Mucosa of gallbladder (tissue), 1 donor: Measurements from ENCODE around the gene PDK4. TPM values are rescaled to one million over a fixed set of nuclear protein-coding genes. Genes with fewer than 3 reads are reported as not detected.
"Not testable (repeated sequence)": the region's sequence is repeated elsewhere in the genome, so short reads cannot be mapped to it uniquely, and the experiment has no call there.

Experiments
- DNase-seq: peaks from one replicate; pipeline ENCODE4 v3.0.0-alpha.2; 2020; ENCODE audit warnings: low spot score
- total RNA-seq: library from RNA; stranded (reverse); gene quantifications from one replicate; pipeline ENCODE4 v1.2.1, GENCODE V29; 2021
- donor health status: DM: no; HTN: no; CAD: no.

PDK4 gene
- total RNA-seq, 1 donor from 2014 or later: 64.2 TPM

GRCh38 chr7:95569720-95570119, 26.6 kb downstream of the PDK4 start:
- no peak for DNase-seq

- DNase-seq: no peak
Observed at GRCh38 chr7:95560674-95561073, 35.6 kb downstream of the PDK4 start.

GRCh38 chr7:95558864-95559263, 37.5 kb downstream of the PDK4 start:
- no peak for DNase-seq

GRCh38 chr7:95556777-95557176, 39.5 kb downstream of the PDK4 start:
- no peak for DNase-seq

- DNase-seq: no peak
Observed at GRCh38 chr7:95553939-95554338, 42.4 kb downstream of the PDK4 start.

- not testable (repeated sequence) for DNase-seq
Observed at GRCh38 chr7:95552010-95552926, 44.0 kb downstream of the PDK4 start.

- DNase-seq: no peak
Observed at GRCh38 chr7:95550546-95550945, 45.8 kb downstream of the PDK4 start.

- peak; percentile 96 for DNase-seq
Observed at GRCh38 chr7:95549818-95550529, 46.3 kb downstream of the PDK4 start.

- no peak for DNase-seq
Observed at GRCh38 chr7:95547361-95548348, 48.7 kb downstream of the PDK4 start.

- no peak for DNase-seq
Observed at GRCh38 chr7:95546647-95547046, 49.7 kb downstream of the PDK4 start.

GRCh38 chr7:95545673-95546072, 50.6 kb downstream of the PDK4 start:
- no peak for DNase-seq

GRCh38 chr7:95545007-95545615, 51.2 kb downstream of the PDK4 start:
- DNase-seq: peak; percentile 62

GRCh38 chr7:95544171-95544570, 52.1 kb downstream of the PDK4 start:
- no peak for DNase-seq

- DNase-seq: no peak
Observed at GRCh38 chr7:95543312-95543711, 53.0 kb downstream of the PDK4 start.

- DNase-seq: no peak
Observed at GRCh38 chr7:95540366-95540765, 56.0 kb downstream of the PDK4 start.

GRCh38 chr7:95539426-95539825, 56.9 kb downstream of the PDK4 start:
- DNase-seq: no peak

- no peak for DNase-seq
Observed at GRCh38 chr7:95537468-95537867, 58.8 kb downstream of the PDK4 start.

GRCh38 chr7:95536656-95537311, 59.5 kb downstream of the PDK4 start:
- peak; percentile 47 for DNase-seq

- DNase-seq: no peak
Observed at GRCh38 chr7:95535662-95536061, 60.7 kb downstream of the PDK4 start.

GRCh38 chr7:95534796-95535195, 61.5 kb downstream of the PDK4 start:
- no peak for DNase-seq
